Measurements from ENCODE around the gene AMDHD2. TPM values are rescaled to one million over a fixed set of nuclear protein-coding genes. Genes with fewer than 3 reads are reported as not detected.

The AMDHD2 gene
- total RNA-seq, 1 donor from 2014 or later = 30.8 TPM

GRCh38 chr16:2482708-2483534 is 37.2 kb upstream of the AMDHD2 start:
- peak in 1 of 2 donors; percentile 26 for DNase-seq (ENCODE audit: low read depth in 2 of 2)

- DNase-seq (ENCODE audit: low read depth in 2 of 2) = no peak
Observed at GRCh38 chr16:2483939-2484897, 36.0 kb upstream of the AMDHD2 start.

- no peak for DNase-seq (ENCODE audit: low read depth in 2 of 2)
Observed at GRCh38 chr16:2484898-2485508, 35.2 kb upstream of the AMDHD2 start.

- DNase-seq (ENCODE audit: low read depth in 2 of 2) = peak in 1 of 2 donors; percentile 39
Observed at GRCh38 chr16:2485811-2486507, 34.2 kb upstream of the AMDHD2 start.

- DNase-seq (ENCODE audit: low read depth in 2 of 2) = no peak
Observed at GRCh38 chr16:2486645-2487516, 33.3 kb upstream of the AMDHD2 start.

- DNase-seq (ENCODE audit: low read depth in 2 of 2) = no peak
Observed at GRCh38 chr16:2487517-2487842, 32.7 kb upstream of the AMDHD2 start.

GRCh38 chr16:2487903-2488531 is 32.2 kb upstream of the AMDHD2 start:
- no peak for DNase-seq (ENCODE audit: low read depth in 2 of 2)

GRCh38 chr16:2489581-2489980 is 30.6 kb upstream of the AMDHD2 start:
- no peak for DNase-seq (ENCODE audit: low read depth in 2 of 2)

GRCh38 chr16:2490190-2491105 is 29.7 kb upstream of the AMDHD2 start:
- DNase-seq (ENCODE audit: low read depth in 2 of 2) = no peak

GRCh38 chr16:2492292-2492691 is 27.9 kb upstream of the AMDHD2 start:
- no peak for DNase-seq (ENCODE audit: low read depth in 2 of 2)

- DNase-seq (ENCODE audit: low read depth in 2 of 2) = no peak
Observed at GRCh38 chr16:2493605-2494004, 26.6 kb upstream of the AMDHD2 start.

- DNase-seq (ENCODE audit: low read depth in 2 of 2) = no peak
Observed at GRCh38 chr16:2494616-2495015, 25.6 kb upstream of the AMDHD2 start.

- DNase-seq (ENCODE audit: low read depth in 2 of 2) = no peak
Observed at GRCh38 chr16:2495041-2495440, 25.1 kb upstream of the AMDHD2 start.

- DNase-seq (ENCODE audit: low read depth in 2 of 2) = no peak
Observed at GRCh38 chr16:2496223-2497115, 23.7 kb upstream of the AMDHD2 start.

- no peak for DNase-seq (ENCODE audit: low read depth in 2 of 2)
Observed at GRCh38 chr16:2497116-2497630, 23.0 kb upstream of the AMDHD2 start.

- DNase-seq (ENCODE audit: low read depth in 2 of 2) = no peak
Observed at GRCh38 chr16:2497695-2498484, 22.3 kb upstream of the AMDHD2 start.

Measured in lung microvascular endothelial cell (primary cell).